ENCODE measurements around the gene DCAF15.

Gene DCAF15

GRCh38 chr19:13976446-13976845, 24.1 kb downstream of the DCAF15 start:
- DNase-seq (ENCODE audit: low read depth): no peak

GRCh38 chr19:13977803-13978202, 25.5 kb downstream of the DCAF15 start:
- no peak for DNase-seq (ENCODE audit: low read depth)

GRCh38 chr19:13978351-13979243, 26.3 kb downstream of the DCAF15 start:
- no peak for DNase-seq (ENCODE audit: low read depth)

- DNase-seq (ENCODE audit: low read depth): no peak
Observed at GRCh38 chr19:13979244-13979615, 26.9 kb downstream of the DCAF15 start.

- no peak for DNase-seq (ENCODE audit: low read depth)
Observed at GRCh38 chr19:13979686-13980085, 27.4 kb downstream of the DCAF15 start.

- no peak for DNase-seq (ENCODE audit: low read depth)
Observed at GRCh38 chr19:13980340-13980739, 28.0 kb downstream of the DCAF15 start.

- DNase-seq (ENCODE audit: low read depth): no peak
Observed at GRCh38 chr19:13981021-13981420, 28.7 kb downstream of the DCAF15 start.

GRCh38 chr19:13981467-13981866, 29.2 kb downstream of the DCAF15 start:
- no peak for DNase-seq (ENCODE audit: low read depth)

GRCh38 chr19:13981988-13982501, 29.7 kb downstream of the DCAF15 start:
- DNase-seq (ENCODE audit: low read depth): no peak

GRCh38 chr19:13982773-13983172, 30.5 kb downstream of the DCAF15 start:
- DNase-seq (ENCODE audit: low read depth): no peak

- no peak for DNase-seq (ENCODE audit: low read depth)
Observed at GRCh38 chr19:13983213-13983889, 31.0 kb downstream of the DCAF15 start.

- no peak for DNase-seq (ENCODE audit: low read depth)
Observed at GRCh38 chr19:13984186-13984585, 31.9 kb downstream of the DCAF15 start.

- no peak for DNase-seq (ENCODE audit: low read depth)
Observed at GRCh38 chr19:13984875-13985741, 32.8 kb downstream of the DCAF15 start.

GRCh38 chr19:13985771-13986347, 33.5 kb downstream of the DCAF15 start:
- DNase-seq (ENCODE audit: low read depth): no peak

GRCh38 chr19:13986348-13986904, 34.1 kb downstream of the DCAF15 start:
- peak; percentile 97 for DNase-seq (ENCODE audit: low read depth)

- no peak for DNase-seq (ENCODE audit: low read depth)
Observed at GRCh38 chr19:13987101-13987890, 35.0 kb downstream of the DCAF15 start.

GRCh38 chr19:13989487-13989886, 37.2 kb downstream of the DCAF15 start:
- DNase-seq (ENCODE audit: low read depth): no peak

- DNase-seq (ENCODE audit: low read depth): no peak
Observed at GRCh38 chr19:13990085-13990484, 37.8 kb downstream of the DCAF15 start.

- no peak for DNase-seq (ENCODE audit: low read depth)
Observed at GRCh38 chr19:13992025-13992424, 39.7 kb downstream of the DCAF15 start.

- no peak for DNase-seq (ENCODE audit: low read depth)
Observed at GRCh38 chr19:13993590-13994300, 41.4 kb downstream of the DCAF15 start.

All from activated T-cell treated with anti-CD3 and anti-CD28 coated beads for 48 hours (primary cell).